ENCODE results near the gene NDE1.

- TF ChIP-seq EP300 (IDR thresholded peaks at IDR 0.05): no peak
- no peak for TF ChIP-seq CTCF (IDR thresholded peaks at IDR 0.05)
Observed at GRCh38 chr16:15759070-15759469, 109.0 kb downstream of the NDE1 start.

Measured in esophagus muscularis mucosa (tissue), 3 donors.